ENCODE data around the gene POU2AF2.

DNA sequence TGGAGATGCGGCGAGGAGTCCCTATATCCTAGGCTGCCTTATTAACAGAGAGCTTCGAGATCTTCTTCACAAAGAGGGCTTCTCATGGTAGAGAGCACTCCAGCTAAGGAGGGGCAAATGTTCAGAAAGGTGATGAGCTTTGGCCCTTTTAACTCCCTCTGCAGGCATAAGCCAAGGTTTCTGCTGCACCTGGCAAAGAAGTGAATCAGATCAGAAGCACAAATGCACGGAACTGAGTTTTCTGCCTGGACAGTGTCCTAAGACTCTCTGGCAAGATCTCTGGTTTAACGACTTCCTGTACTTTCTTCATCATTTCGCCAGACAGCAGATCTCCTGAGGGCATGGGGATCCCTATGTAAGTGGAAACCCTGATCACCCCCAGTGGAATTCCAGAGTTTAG lies 90.0 kb downstream of the POU2AF2 start:
- TF ChIP-seq, protein P1, sequence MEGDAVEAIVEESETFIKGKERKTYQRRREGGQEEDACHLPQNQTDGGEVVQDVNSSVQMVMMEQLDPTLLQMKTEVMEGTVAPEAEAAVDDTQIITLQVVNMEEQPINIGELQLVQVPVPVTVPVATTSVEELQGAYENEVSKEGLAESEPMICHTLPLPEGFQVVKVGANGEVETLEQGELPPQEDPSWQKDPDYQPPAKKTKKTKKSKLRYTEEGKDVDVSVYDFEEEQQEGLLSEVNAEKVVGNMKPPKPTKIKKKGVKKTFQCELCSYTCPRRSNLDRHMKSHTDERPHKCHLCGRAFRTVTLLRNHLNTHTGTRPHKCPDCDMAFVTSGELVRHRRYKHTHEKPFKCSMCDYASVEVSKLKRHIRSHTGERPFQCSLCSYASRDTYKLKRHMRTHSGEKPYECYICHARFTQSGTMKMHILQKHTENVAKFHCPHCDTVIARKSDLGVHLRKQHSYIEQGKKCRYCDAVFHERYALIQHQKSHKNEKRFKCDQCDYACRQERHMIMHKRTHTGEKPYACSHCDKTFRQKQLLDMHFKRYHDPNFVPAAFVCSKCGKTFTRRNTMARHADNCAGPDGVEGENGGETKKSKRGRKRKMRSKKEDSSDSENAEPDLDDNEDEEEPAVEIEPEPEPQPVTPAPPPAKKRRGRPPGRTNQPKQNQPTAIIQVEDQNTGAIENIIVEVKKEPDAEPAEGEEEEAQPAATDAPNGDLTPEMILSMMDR (conservative IDR thresholded peaks at IDR 0.05 in 1 of 2, IDR thresholded peaks at IDR 0.05 in 1 of 2; ENCODE audit: extremely low read depth in 1 of 2, insufficient read depth in 1 of 2, low read depth in 1 of 2, low read length in 2 of 2), result no peak
- no peak for TF ChIP-seq EZH2 (IDR thresholded peaks at IDR 0.05; ENCODE audit: borderline replicate concordance, low read length)
